Breast epithelium (tissue), 4 donors: ENCODE measurements around the gene PLCXD1. TPM values are rescaled to one million over a fixed set of nuclear protein-coding genes. Genes with fewer than 3 reads are reported as not detected.
"Not testable (repeated sequence)": the region's sequence is repeated elsewhere in the genome, so short reads cannot be mapped to it uniquely, and the experiment has no call there.

Experiments
- DNase-seq, 2 donors: peaks; one replicate each; pipeline ENCODE4 v3.0.0-alpha.2; 2019; ENCODE audit warnings: low spot score in 2 of 2
- H3K27ac ChIP-seq, 2 donors: fragments of 200-600 bp; sonication (generic) in 1 of 2; one replicate each; pipeline ENCODE4 v1.5.1; 2016 to 2019; ENCODE audit warnings: mild to moderate bottlenecking in 1 of 2
- H3K27me3 ChIP-seq, 2 donors: fragments of 200-600 bp; sonication (generic) in 1 of 2; one replicate each; pipeline versions ENCODE4 v1.5.1 to v1.6.0; 2017 to 2019; ENCODE audit warnings: control low read depth in 1 of 2, mild to moderate bottlenecking in 1 of 2
- H3K36me3 ChIP-seq: fragments of 200-600 bp; one replicate; pipeline ENCODE4 v1.5.1; 2019
- H3K4me1 ChIP-seq, 2 donors: fragments of 200-600 bp; sonication (generic); one replicate each; pipeline ENCODE4 v1.5.1; 2016 to 2019; ENCODE audit warnings: control low read depth in 1 of 2
- H3K4me3 ChIP-seq, 3 donors: fragments of 200-600 bp; sonication (generic); 1 replicate in 2 of 3; 2 replicates in 1 of 3; pipeline ENCODE4 v1.5.1; 2016 to 2019; ENCODE audit warnings: mild to moderate bottlenecking in 3 of 3, moderate library complexity in 2 of 3
- H3K9me3 ChIP-seq, 2 donors: fragments of 200-600 bp; sonication (generic) in 1 of 2; one replicate each; pipeline ENCODE4 v1.5.1; 2016 to 2019; ENCODE audit warnings: control low read depth in 1 of 2
- POLR2A ChIP-seq: fragments of 450-650 bp; IDR thresholded peaks from one replicate; pipeline ENCODE4 v1.6.1; 2016; ENCODE audit warnings: antibody characterized with exemption, mild to moderate bottlenecking, moderate library complexity
- POLR2AphosphoS5 ChIP-seq, 3 donors: sonication (generic); formaldehyde crosslinking; IDR thresholded peaks; one replicate each; pipeline ENCODE4 v1.6.1; 2017; ENCODE audit warnings: antibody characterized with exemption in 3 of 3
- intact Hi-C: fragments of 100-400 bp; cut with DNase I; formaldehyde crosslinking; loops from one replicate; pipeline ENCODE4 v1.15.1; 2023; ENCODE audit warnings: low total_unique reads
- total RNA-seq, 3 donors: library from RNA; depleted of rRNA; stranded (reverse); fragments of >200 nt; gene quantifications; one replicate each; pipeline ENCODE4 v1.1.0, GENCODE V29; 2016
- TF ChIP-seq, protein P1 (sequence below), 3 donors: fragments of 450-650 bp; IDR thresholded peaks; one replicate each; pipeline ENCODE4 v1.5.1; 2016 to 2017; ENCODE audit warnings: antibody characterized with exemption in 3 of 3, mild to moderate bottlenecking in 3 of 3, moderate library complexity in 3 of 3

The PLCXD1 gene
- total RNA-seq, 3 donors from 2014 or later = 10.5 to 15.5 (median 12.3) TPM

GRCh38 chrX:318739-319578, 37.8 kb downstream of the PLCXD1 start, which contains the start of gene GTPBP6:
Gene GTPBP6, minus strand, starts transcription at chrX:318796. Its CDS starts 9 bp downstream, at chrX:318787.
- TF ChIP-seq POLR2A (no peak), POLR2AphosphoS5 (IDR thresholded peaks at IDR 0.05) (peak; percentile 41 to 72 (median 65))
- TF ChIP-seq, protein P1, sequence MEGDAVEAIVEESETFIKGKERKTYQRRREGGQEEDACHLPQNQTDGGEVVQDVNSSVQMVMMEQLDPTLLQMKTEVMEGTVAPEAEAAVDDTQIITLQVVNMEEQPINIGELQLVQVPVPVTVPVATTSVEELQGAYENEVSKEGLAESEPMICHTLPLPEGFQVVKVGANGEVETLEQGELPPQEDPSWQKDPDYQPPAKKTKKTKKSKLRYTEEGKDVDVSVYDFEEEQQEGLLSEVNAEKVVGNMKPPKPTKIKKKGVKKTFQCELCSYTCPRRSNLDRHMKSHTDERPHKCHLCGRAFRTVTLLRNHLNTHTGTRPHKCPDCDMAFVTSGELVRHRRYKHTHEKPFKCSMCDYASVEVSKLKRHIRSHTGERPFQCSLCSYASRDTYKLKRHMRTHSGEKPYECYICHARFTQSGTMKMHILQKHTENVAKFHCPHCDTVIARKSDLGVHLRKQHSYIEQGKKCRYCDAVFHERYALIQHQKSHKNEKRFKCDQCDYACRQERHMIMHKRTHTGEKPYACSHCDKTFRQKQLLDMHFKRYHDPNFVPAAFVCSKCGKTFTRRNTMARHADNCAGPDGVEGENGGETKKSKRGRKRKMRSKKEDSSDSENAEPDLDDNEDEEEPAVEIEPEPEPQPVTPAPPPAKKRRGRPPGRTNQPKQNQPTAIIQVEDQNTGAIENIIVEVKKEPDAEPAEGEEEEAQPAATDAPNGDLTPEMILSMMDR (IDR thresholded peaks at IDR 0.05) = peak in 1 of 3 donors; percentile 9
- Histone ChIP-seq H3K4me1 (peaks cover 0 to 10% of the 10 kb centered on the region in 2 donors), H3K27ac (peak within 1 kb of the TSS; percentile 94 to 100), H3K36me3 (no peaks in the 10 kb centered on the region), H3K9me3 (no peaks in the 10 kb centered on the region), H3K27me3 (no peaks in the 10 kb centered on the region), H3K4me3 (peak within 1 kb of the TSS; percentile 81 to 100 (median 95))
- peak; percentile 100 for DNase-seq
- intact Hi-C loops = no loop called here

DNA sequence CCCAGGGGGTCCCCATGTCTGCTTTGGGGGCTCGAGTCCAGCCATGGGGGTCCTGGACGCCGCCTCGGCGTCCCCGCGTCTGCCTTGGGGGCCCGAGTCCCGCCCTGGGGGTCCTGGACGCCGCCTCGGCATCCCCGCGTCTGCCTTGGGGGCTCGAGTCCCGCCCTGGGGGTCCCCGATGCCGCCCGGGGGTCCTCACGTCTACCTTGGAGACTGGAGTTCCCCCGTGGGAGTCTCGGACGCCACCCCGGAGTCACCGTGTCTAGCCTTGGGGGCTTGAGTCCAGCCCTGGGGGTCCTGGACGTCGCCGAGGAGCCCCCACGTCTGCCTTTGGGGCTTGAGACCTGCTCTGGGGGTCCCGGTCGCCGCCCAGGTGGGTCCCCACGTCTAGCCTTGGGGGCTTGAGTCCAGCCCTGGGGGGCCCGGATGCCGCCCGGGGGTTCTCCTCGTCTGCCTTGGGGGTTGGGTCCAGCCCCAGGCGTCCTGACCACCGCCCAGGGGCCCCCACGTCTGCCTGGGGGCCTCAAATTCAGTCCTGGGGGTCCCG, 38.5 kb downstream of the PLCXD1 start:
- TF ChIP-seq, protein P1 (IDR thresholded peaks at IDR 0.05) = no peak
- TF ChIP-seq POLR2AphosphoS5 (IDR thresholded peaks at IDR 0.05) (no peak), POLR2A (no peak)
- Histone ChIP-seq H3K27ac (peak overlapping the region; percentile 80 to 94), H3K4me1 (peaks cover 0 to 10% of the 10 kb centered on the region in 2 donors), H3K4me3 (peak overlapping the region; percentile 81 to 100 (median 95)), H3K36me3 (no peaks in the 10 kb centered on the region), H3K27me3 (no peaks in the 10 kb centered on the region), H3K9me3 (no peaks in the 10 kb centered on the region)
- DNase-seq = peak in 1 of 2 donors; percentile 51
- intact Hi-C loops = no loop called here

GRCh38 chrX:320126-320783, 39.1 kb downstream of the PLCXD1 start:
- intact Hi-C loops = no loop called here

GRCh38 chrX:323721-324628, 42.8 kb downstream of the PLCXD1 start:
- Histone ChIP-seq H3K27ac (no peak overlapping the region), H3K36me3 (no peaks in the 10 kb centered on the region), H3K27me3 (no peaks in the 10 kb centered on the region), H3K4me3 (peak overlapping the region in 1 of 3 donors; percentile 13), H3K4me1 (peaks cover 0 to 10% of the 10 kb centered on the region in 2 donors), H3K9me3 (no peaks in the 10 kb centered on the region)
- intact Hi-C loops = no loop called here
- DNase-seq = peak in 1 of 2 donors; percentile 57
- TF ChIP-seq, protein P1 (IDR thresholded peaks at IDR 0.05) = no peak
- TF ChIP-seq POLR2A (no peak), POLR2AphosphoS5 (IDR thresholded peaks at IDR 0.05) (no peak)

More at GRCh38 chrX:320126-320783, 39.1 kb downstream of the PLCXD1 start:
- Histone ChIP-seq H3K27ac (no peak overlapping the region), H3K4me3 (peak overlapping the region; percentile 81 to 100 (median 95)), H3K9me3 (no peaks in the 10 kb centered on the region), H3K27me3 (no peaks in the 10 kb centered on the region), H3K36me3 (no peaks in the 10 kb centered on the region), H3K4me1 (peaks cover 0 to 10% of the 10 kb centered on the region in 2 donors)
- TF ChIP-seq POLR2AphosphoS5 (IDR thresholded peaks at IDR 0.05) (no peak), POLR2A (no peak)
- TF ChIP-seq, protein P1 (IDR thresholded peaks at IDR 0.05) = no peak
- peak in 1 of 2 donors; percentile 49 for DNase-seq

GRCh38 chrX:324664-325063, 43.5 kb downstream of the PLCXD1 start:
- H3K36me3 ChIP-seq, H3K27ac ChIP-seq, H3K4me3 ChIP-seq, H3K27me3 ChIP-seq, intact Hi-C loops, H3K4me1 ChIP-seq, H3K9me3 ChIP-seq: not testable (repeated sequence)
- DNase-seq = peak in 1 of 2 donors; percentile 25
